ENCODE measurements around the gene ANAPC1.
"Not testable (repeated sequence)": the region's sequence is repeated elsewhere in the genome, so short reads cannot be mapped to it uniquely, and the experiment has no call there.

The ANAPC1 gene

DNA sequence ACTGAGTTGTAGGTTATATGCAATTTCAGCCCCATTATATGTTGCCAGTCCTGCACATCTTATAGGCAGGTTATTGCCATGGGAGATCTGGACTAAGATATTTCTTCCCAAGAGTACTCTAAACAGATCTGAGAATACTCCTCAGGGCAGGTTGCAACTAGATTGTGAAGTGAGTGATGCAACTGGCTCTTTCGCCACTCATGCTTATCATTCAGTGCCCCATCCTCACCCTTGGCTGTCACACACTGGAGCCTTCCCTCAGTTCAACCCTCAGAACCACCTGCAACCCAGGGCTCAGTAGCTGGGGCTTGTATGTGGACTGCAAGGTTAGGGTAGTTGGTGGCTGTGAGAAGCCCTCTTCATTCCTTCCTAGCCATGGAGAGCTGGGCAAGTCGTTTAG, 28.6 kb upstream of the ANAPC1 start:
- H3K79me2 ChIP-seq (ENCODE audit: low read length): peaks cover 52% of the 10 kb centered on the region
- no peaks in the 10 kb centered on the region for H3K27me3 ChIP-seq (replicated peaks; ENCODE audit: insufficient read depth, low read length)
- H3K9ac ChIP-seq (ENCODE audit: low read length): no peak overlapping the region
- TF ChIP-seq, protein P1, sequence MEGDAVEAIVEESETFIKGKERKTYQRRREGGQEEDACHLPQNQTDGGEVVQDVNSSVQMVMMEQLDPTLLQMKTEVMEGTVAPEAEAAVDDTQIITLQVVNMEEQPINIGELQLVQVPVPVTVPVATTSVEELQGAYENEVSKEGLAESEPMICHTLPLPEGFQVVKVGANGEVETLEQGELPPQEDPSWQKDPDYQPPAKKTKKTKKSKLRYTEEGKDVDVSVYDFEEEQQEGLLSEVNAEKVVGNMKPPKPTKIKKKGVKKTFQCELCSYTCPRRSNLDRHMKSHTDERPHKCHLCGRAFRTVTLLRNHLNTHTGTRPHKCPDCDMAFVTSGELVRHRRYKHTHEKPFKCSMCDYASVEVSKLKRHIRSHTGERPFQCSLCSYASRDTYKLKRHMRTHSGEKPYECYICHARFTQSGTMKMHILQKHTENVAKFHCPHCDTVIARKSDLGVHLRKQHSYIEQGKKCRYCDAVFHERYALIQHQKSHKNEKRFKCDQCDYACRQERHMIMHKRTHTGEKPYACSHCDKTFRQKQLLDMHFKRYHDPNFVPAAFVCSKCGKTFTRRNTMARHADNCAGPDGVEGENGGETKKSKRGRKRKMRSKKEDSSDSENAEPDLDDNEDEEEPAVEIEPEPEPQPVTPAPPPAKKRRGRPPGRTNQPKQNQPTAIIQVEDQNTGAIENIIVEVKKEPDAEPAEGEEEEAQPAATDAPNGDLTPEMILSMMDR (IDR thresholded peaks at IDR 0.05; ENCODE audit: low read length): no peak
- TF ChIP-seq EZH2phosphoT487 (IDR thresholded peaks at IDR 0.05; ENCODE audit: low read length): no peak
- no peak overlapping the region for H3K27ac ChIP-seq (ENCODE audit: low read length)
- H3K36me3 ChIP-seq (replicated peaks; ENCODE audit: insufficient read depth, low read length): no peaks in the 10 kb centered on the region
- H3K4me3 ChIP-seq (ENCODE audit: low read length): no peak overlapping the region
- DNase-seq: no peak
- no peak overlapping the region for H3K4me2 ChIP-seq (ENCODE audit: low read depth, low read length)
- no peaks in the 10 kb centered on the region for H3K9me3 ChIP-seq (replicated peaks; ENCODE audit: insufficient read depth, low read length)
- H2AFZ ChIP-seq (ENCODE audit: low read length): no peak overlapping the region
- H3K9me2 ChIP-seq (replicated peaks; ENCODE audit: insufficient read depth, low read length): no peaks in the 10 kb centered on the region
- no peaks in the 10 kb centered on the region for H3K4me1 ChIP-seq (ENCODE audit: low read length)
- no peaks in the 10 kb centered on the region for H3F3A ChIP-seq (ENCODE audit: insufficient read depth, low read length)
- H4K20me1 ChIP-seq (ENCODE audit: insufficient read depth, low read length): no peaks in the 10 kb centered on the region

DNA sequence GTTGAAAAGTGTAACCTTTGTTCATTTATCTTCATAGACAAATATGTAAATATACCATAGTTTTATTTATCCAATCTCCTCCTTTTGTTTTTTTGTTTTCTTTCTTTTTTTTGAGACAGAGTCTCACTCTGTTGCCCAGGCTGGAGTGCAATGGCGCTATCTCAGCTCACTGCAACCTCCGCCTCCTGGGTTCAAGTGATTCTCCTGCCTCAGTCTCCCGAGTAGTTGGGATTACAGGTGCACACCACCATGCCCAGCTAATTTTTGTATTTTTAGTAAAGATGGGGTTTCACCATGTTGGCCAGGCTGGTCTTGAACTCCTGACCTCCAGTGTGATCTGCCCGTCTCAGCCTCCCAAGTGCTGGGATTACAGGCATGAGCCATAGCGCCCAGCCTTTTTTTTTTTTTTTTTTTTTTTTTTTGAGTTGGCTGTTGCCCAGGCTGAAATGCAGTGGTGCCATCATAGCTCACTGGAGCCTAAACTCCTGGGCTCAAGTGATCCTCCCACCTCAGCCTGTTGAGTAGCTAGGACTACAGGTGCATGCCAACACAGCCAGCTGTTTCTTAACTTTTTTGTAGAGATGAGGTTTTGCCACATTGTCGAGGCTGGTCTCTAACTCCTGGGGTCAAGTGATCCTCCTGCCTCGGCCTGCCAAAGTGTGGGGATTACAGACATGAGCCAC, 27.4 kb upstream of the ANAPC1 start:
- not testable (repeated sequence) for H3K4me3 ChIP-seq (ENCODE audit: low read length); DNase-seq; H3K27me3 ChIP-seq (replicated peaks; ENCODE audit: insufficient read depth, low read length); H3K27ac ChIP-seq (ENCODE audit: low read length); H3K4me2 ChIP-seq (ENCODE audit: low read depth, low read length); H3K9me3 ChIP-seq (replicated peaks; ENCODE audit: insufficient read depth, low read length); H2AFZ ChIP-seq (ENCODE audit: low read length); H3F3A ChIP-seq (ENCODE audit: insufficient read depth, low read length); H4K20me1 ChIP-seq (ENCODE audit: insufficient read depth, low read length); H3K4me1 ChIP-seq (ENCODE audit: low read length); H3K9me2 ChIP-seq (replicated peaks; ENCODE audit: insufficient read depth, low read length); H3K36me3 ChIP-seq (replicated peaks; ENCODE audit: insufficient read depth, low read length); H3K9ac ChIP-seq (ENCODE audit: low read length)
- H3K79me2 ChIP-seq (ENCODE audit: low read length): peaks cover 52% of the 10 kb centered on the region

DNA sequence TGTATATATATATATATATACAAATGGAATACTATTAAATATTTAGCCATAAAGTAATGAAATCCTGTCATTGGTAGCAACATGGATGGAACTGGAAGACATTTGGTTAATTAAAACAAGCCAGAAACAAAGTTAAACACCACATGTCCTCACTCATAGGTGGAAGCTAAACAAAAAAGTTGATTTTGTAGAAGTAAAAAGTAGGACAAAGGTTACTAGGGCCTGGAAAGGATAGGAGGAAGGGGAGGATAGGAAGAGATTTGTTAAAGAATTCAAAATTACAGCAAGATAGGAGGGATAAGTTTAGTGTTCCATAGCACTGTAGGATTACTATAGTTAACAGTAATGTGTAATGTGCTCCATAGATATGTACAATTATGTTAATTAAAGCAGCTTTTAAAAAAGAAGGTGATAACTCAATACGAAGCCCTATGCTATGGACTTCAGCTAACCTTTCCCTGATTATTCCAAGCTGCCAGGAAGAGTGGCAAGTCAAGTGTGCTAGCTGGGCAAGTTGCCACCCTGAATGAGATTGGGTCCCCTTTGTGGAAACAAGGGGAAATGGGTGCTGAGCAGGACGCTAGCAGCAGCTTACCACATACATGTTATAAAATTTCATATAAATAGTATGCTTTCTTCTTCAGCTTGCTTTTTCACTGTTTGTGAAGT, 26.8 kb upstream of the ANAPC1 start:
- no peak overlapping the region for H3K4me2 ChIP-seq (ENCODE audit: low read depth, low read length)
- peaks cover 12% of the 10 kb centered on the region for H3F3A ChIP-seq (ENCODE audit: insufficient read depth, low read length)
- H4K20me1 ChIP-seq (ENCODE audit: insufficient read depth, low read length): no peaks in the 10 kb centered on the region
- H2AFZ ChIP-seq (ENCODE audit: low read length): no peak overlapping the region
- H3K9me2 ChIP-seq (replicated peaks; ENCODE audit: insufficient read depth, low read length): no peaks in the 10 kb centered on the region
- H3K9ac ChIP-seq (ENCODE audit: low read length): no peak overlapping the region
- H3K27ac ChIP-seq (ENCODE audit: low read length): no peak overlapping the region
- H3K9me3 ChIP-seq (replicated peaks; ENCODE audit: insufficient read depth, low read length): no peaks in the 10 kb centered on the region
- no peak for DNase-seq
- no peaks in the 10 kb centered on the region for H3K27me3 ChIP-seq (replicated peaks; ENCODE audit: insufficient read depth, low read length)
- H3K79me2 ChIP-seq (ENCODE audit: low read length): peaks cover 50% of the 10 kb centered on the region
- no peaks in the 10 kb centered on the region for H3K36me3 ChIP-seq (replicated peaks; ENCODE audit: insufficient read depth, low read length)
- peaks cover 10% of the 10 kb centered on the region for H3K4me1 ChIP-seq (ENCODE audit: low read length)
- TF ChIP-seq, protein P1 (IDR thresholded peaks at IDR 0.05; ENCODE audit: low read length): no peak
- no peak for TF ChIP-seq EZH2 (optimal IDR thresholded peaks at IDR 0.05; ENCODE audit: low read depth, low read length)
- no peak for TF ChIP-seq EZH2phosphoT487 (IDR thresholded peaks at IDR 0.05; ENCODE audit: low read length)
- H3K4me3 ChIP-seq (ENCODE audit: low read length): no peak overlapping the region

DNA sequence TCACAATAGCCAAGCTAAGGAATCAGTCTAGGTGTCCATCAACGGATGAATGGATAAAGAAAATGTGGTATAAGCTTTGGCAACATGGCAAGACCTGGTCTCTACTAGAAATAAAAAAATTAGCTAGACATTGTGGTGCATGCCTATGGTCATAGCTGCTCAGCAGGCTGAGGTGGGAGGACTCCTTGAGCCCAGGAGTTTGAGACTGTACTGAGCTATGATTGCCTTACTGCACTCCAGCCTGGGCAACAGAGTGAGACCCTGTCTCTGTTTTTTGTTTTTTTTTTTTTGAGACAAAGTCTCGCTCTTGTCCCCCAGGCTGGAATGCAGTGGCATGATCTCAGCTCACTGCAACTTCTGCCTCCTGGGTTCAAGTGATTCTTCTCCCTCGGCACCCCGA, 26.0 kb upstream of the ANAPC1 start:
- not testable (repeated sequence) for H3K27me3 ChIP-seq (replicated peaks; ENCODE audit: insufficient read depth, low read length); H2AFZ ChIP-seq (ENCODE audit: low read length); H4K20me1 ChIP-seq (ENCODE audit: insufficient read depth, low read length); H3K4me2 ChIP-seq (ENCODE audit: low read depth, low read length); H3K9me3 ChIP-seq (replicated peaks; ENCODE audit: insufficient read depth, low read length); H3K4me3 ChIP-seq (ENCODE audit: low read length); H3K9ac ChIP-seq (ENCODE audit: low read length); H3K27ac ChIP-seq (ENCODE audit: low read length); H3K9me2 ChIP-seq (replicated peaks; ENCODE audit: insufficient read depth, low read length); H3K36me3 ChIP-seq (replicated peaks; ENCODE audit: insufficient read depth, low read length); DNase-seq
- Histone ChIP-seq H3F3A (ENCODE audit: insufficient read depth, low read length) (peaks cover 15% of the 10 kb centered on the region), H3K4me1 (ENCODE audit: low read length) (peaks cover 16% of the 10 kb centered on the region), H3K79me2 (ENCODE audit: low read length) (peaks cover 50% of the 10 kb centered on the region)

Data from MM.1S (cell line).